Panc1 (cell line): Measurements from ENCODE around the gene TRIO.

Experiments used
- CTCF ChIP-seq: fragments of 450-650 bp; IDR thresholded peaks from 2 replicates; pipeline ENCODE4 v1.5.1; 2017; ENCODE audit warnings: mild to moderate bottlenecking
- POLR2AphosphoS5 ChIP-seq: IDR thresholded peaks from 2 replicates; pipeline ENCODE4 v1.6.1; 2012; ENCODE audit warnings: mild to moderate bottlenecking, low read depth, low read length, moderate library complexity
- SIN3A ChIP-seq: IDR thresholded peaks from 2 replicates; pipeline ENCODE4 v1.6.1; 2012; ENCODE audit warnings: low read depth, mild to moderate bottlenecking, low read length, moderate library complexity, borderline replicate concordance; ENCODE audit not compliant: insufficient read depth

DNA sequence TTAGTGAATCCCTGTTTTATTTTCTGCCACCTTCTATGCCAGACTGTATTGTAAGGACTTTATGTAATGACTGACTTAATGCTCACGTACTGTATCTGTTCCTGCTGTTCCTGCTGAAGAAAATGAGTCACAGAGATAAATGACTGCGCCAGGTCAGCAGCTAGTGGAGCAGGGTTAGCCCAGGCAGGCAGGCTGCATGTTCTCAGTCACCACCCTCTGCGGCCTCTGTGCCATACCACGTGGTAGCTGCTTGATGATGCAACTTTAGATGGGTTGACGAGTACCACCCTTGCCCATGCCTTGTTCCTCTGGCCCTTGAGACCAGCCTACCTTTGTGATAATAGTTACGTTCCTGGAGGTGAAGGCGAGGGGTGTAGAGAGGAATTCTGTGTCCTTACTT is 161.9 kb downstream of the TRIO start:
- TF ChIP-seq CTCF, result no peak
- no peak for TF ChIP-seq POLR2AphosphoS5
- TF ChIP-seq SIN3A, result no peak
